ENCODE data around the gene BMPR1A. TPM values are rescaled to one million over a fixed set of nuclear protein-coding genes. Genes with fewer than 3 reads are reported as not detected.

Gene BMPR1A
- polyA plus RNA-seq, 1 donor (not counting 4 experiments of a cell fraction or from before 2014, with no cell fraction given): 22.2 TPM

DNA sequence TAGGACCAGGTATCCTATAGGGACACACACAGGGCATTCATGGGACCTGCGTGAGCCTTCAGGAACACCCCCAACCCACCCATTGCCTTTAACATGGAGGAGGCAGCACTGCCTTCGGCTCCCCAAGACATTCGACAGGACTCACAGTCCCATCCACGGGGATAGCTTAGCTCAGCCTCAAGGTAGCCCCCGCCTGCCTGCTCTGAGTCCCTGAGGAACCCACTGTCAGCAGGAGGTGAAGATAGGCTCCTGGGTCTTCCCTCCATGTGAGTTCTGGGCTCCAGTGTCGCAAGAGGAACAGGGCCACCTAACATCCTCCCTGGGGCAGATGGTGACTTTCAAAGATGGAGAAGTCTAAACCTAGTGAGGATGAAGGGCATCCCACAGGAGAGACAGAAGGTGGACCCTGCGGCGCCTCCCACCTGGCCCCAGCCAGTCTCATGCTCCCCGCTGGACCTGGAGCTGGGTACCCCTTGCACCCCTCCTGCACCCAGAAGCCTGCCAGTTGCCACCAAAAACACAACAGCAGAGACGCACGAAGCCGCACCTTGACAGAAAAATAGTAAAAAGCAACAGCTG, 207.0 kb downstream of the BMPR1A start:
- DNase-seq (ENCODE audit: low read depth, low spot score): no peak
- H3K4me3 ChIP-seq (ENCODE audit: control insufficient read depth in 2 of 3, extremely low read depth in 1 of 3, insufficient read depth in 2 of 3, low read depth in 1 of 3, low read length in 3 of 3): no peak overlapping the region
- peaks cover 2 to 6% of the 10 kb centered on the region in 2 experiments for H3K36me3 ChIP-seq (ENCODE audit: control insufficient read depth in 2 of 2, extremely low read depth in 1 of 2, insufficient read depth in 2 of 2, low read length in 2 of 2)
- H3K4me2 ChIP-seq (ENCODE audit: control insufficient read depth, extremely low read depth, insufficient read depth, low read depth, low read length): no peak overlapping the region
- peaks cover 2% of the 10 kb centered on the region for H3K9me1 ChIP-seq (ENCODE audit: control insufficient read depth, extremely low read depth, insufficient read depth, low read length)
- no peak for TF ChIP-seq EZH2 (IDR thresholded peaks at IDR 0.05; ENCODE audit: low read length)
- TF ChIP-seq, protein P1, sequence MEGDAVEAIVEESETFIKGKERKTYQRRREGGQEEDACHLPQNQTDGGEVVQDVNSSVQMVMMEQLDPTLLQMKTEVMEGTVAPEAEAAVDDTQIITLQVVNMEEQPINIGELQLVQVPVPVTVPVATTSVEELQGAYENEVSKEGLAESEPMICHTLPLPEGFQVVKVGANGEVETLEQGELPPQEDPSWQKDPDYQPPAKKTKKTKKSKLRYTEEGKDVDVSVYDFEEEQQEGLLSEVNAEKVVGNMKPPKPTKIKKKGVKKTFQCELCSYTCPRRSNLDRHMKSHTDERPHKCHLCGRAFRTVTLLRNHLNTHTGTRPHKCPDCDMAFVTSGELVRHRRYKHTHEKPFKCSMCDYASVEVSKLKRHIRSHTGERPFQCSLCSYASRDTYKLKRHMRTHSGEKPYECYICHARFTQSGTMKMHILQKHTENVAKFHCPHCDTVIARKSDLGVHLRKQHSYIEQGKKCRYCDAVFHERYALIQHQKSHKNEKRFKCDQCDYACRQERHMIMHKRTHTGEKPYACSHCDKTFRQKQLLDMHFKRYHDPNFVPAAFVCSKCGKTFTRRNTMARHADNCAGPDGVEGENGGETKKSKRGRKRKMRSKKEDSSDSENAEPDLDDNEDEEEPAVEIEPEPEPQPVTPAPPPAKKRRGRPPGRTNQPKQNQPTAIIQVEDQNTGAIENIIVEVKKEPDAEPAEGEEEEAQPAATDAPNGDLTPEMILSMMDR (optimal IDR thresholded peaks at IDR 0.05 in 1 of 3, IDR thresholded peaks at IDR 0.05 in 1 of 3, conservative IDR thresholded peaks at IDR 0.05 in 1 of 3; ENCODE audit: extremely low read depth in 1 of 3, insufficient read depth in 2 of 3, low read length in 3 of 3): no peak
- no peaks in the 10 kb centered on the region for H3K9me3 ChIP-seq (ENCODE audit: control insufficient read depth, low read depth, low read length)
- H3K4me1 ChIP-seq (ENCODE audit: control insufficient read depth, extremely low read depth, insufficient read depth, low read length): peaks cover 60% of the 10 kb centered on the region
- dilution Hi-C loops (cut with MboI; ENCODE audit: extremely low pct_ligation_motif_present, low sequenced_read_pairs): no loop called here
- no peak overlapping the region for H3K27ac ChIP-seq (ENCODE audit: control insufficient read depth, insufficient read depth, low read length)
- H3K27me3 ChIP-seq (ENCODE audit: control insufficient read depth, extremely low read depth, insufficient read depth, low read length): no peaks in the 10 kb centered on the region
- H3K79me2 ChIP-seq (ENCODE audit: control insufficient read depth, insufficient read depth, low read length): peaks cover 39% of the 10 kb centered on the region
- no peak for FAIRE-seq
- no peak overlapping the region for H3K9ac ChIP-seq (ENCODE audit: control insufficient read depth, extremely low read depth, insufficient read depth, low read length)
- no peaks in the 10 kb centered on the region for H4K20me1 ChIP-seq (ENCODE audit: control insufficient read depth, extremely low read depth, insufficient read depth, low read length)
- H2AFZ ChIP-seq (ENCODE audit: control insufficient read depth, low read length): no peak overlapping the region

- Histone ChIP-seq H3K9ac (ENCODE audit: control insufficient read depth, extremely low read depth, insufficient read depth, low read length) (no peak overlapping the region), H3K9me1 (ENCODE audit: control insufficient read depth, extremely low read depth, insufficient read depth, low read length) (peaks cover 2% of the 10 kb centered on the region), H3K27ac (ENCODE audit: control insufficient read depth, insufficient read depth, low read length) (no peak overlapping the region), H3K27me3 (ENCODE audit: control insufficient read depth, extremely low read depth, insufficient read depth, low read length) (no peaks in the 10 kb centered on the region), H3K36me3 (ENCODE audit: control insufficient read depth in 2 of 2, extremely low read depth in 1 of 2, insufficient read depth in 2 of 2, low read length in 2 of 2) (peaks cover 2 to 6% of the 10 kb centered on the region in 2 experiments), H3K4me2 (ENCODE audit: control insufficient read depth, extremely low read depth, insufficient read depth, low read depth, low read length) (no peak overlapping the region), H3K4me3 (ENCODE audit: control insufficient read depth in 2 of 3, extremely low read depth in 1 of 3, insufficient read depth in 2 of 3, low read depth in 1 of 3, low read length in 3 of 3) (no peak overlapping the region), H4K20me1 (ENCODE audit: control insufficient read depth, extremely low read depth, insufficient read depth, low read length) (no peaks in the 10 kb centered on the region), H3K9me3 (ENCODE audit: control insufficient read depth, low read depth, low read length) (no peaks in the 10 kb centered on the region), H2AFZ (ENCODE audit: control insufficient read depth, low read length) (no peak overlapping the region), H3K4me1 (ENCODE audit: control insufficient read depth, extremely low read depth, insufficient read depth, low read length) (peaks cover 52% of the 10 kb centered on the region), H3K79me2 (ENCODE audit: control insufficient read depth, insufficient read depth, low read length) (peaks cover 39% of the 10 kb centered on the region)
- FAIRE-seq (no peak), DNase-seq (ENCODE audit: low read depth, low spot score) (no peak)
- TF ChIP-seq, protein P1 (optimal IDR thresholded peaks at IDR 0.05 in 1 of 3, IDR thresholded peaks at IDR 0.05 in 1 of 3, conservative IDR thresholded peaks at IDR 0.05 in 1 of 3; ENCODE audit: extremely low read depth in 1 of 3, insufficient read depth in 2 of 3, low read length in 3 of 3): no peak
- no peak for TF ChIP-seq EZH2 (IDR thresholded peaks at IDR 0.05; ENCODE audit: low read length)
- dilution Hi-C loops (cut with MboI; ENCODE audit: extremely low pct_ligation_motif_present, low sequenced_read_pairs): no loop called here
Measured at GRCh38 chr10:86964061-86964846, 207.8 kb downstream of the BMPR1A start.
